Stimulated activated CD4-positive, alpha-beta T cell treated with anti-CD3 and anti-CD28 coated beads, Interleukin-1b, Interleukin-23, amount 100 ng/mL, for 24 hours (primary cell): Measurements from ENCODE around the gene AKR1B1.
"Not testable (repeated sequence)": the region's sequence is repeated elsewhere in the genome, so short reads cannot be mapped to it uniquely, and the experiment has no call there.

Experiments used
- DNase-seq, 4 experiments: peaks; one replicate each; pipeline ENCODE4 v3.0.0-alpha.2; 2020; ENCODE audit warnings: low read depth in 4 of 4, low spot score in 1 of 4

The AKR1B1 gene

GRCh38 chr7:134458806-134459698, at the start of gene AKR1B1:
Gene AKR1B1, minus strand, starts transcription at chr7:134459100. Its CDS starts 38 bp downstream, at chr7:134459062.
- DNase-seq: peak; percentile 61 to 81 (median 73)

GRCh38 chr7:134505856-134506255, 47.0 kb upstream of the AKR1B1 start:
- DNase-seq: no peak

GRCh38 chr7:134504660-134505164, 45.8 kb upstream of the AKR1B1 start:
- no peak for DNase-seq

GRCh38 chr7:134502463-134503371, 43.8 kb upstream of the AKR1B1 start:
- DNase-seq: no peak

- no peak for DNase-seq
These were observed 42.1 kb upstream of the AKR1B1 start for GRCh38 chr7:134500982-134501381.

- no peak for DNase-seq
These were observed 41.5 kb upstream of the AKR1B1 start for GRCh38 chr7:134500406-134500805.

- no peak for DNase-seq
These were observed 36.6 kb upstream of the AKR1B1 start for GRCh38 chr7:134495546-134495945.

- DNase-seq: no peak
These were observed 34.2 kb upstream of the AKR1B1 start for GRCh38 chr7:134493091-134493490.

GRCh38 chr7:134487721-134488120, 28.8 kb upstream of the AKR1B1 start:
- DNase-seq: not testable (repeated sequence)

GRCh38 chr7:134485203-134485602, 26.3 kb upstream of the AKR1B1 start:
- no peak for DNase-seq

- DNase-seq: no peak
These were observed 24.4 kb upstream of the AKR1B1 start for GRCh38 chr7:134483296-134483695.

GRCh38 chr7:134482858-134483257, 24.0 kb upstream of the AKR1B1 start:
- no peak for DNase-seq

GRCh38 chr7:134481167-134481566, 22.3 kb upstream of the AKR1B1 start:
- no peak for DNase-seq

GRCh38 chr7:134480730-134481129, 21.8 kb upstream of the AKR1B1 start:
- DNase-seq: no peak

- DNase-seq: no peak
These were observed 21.3 kb upstream of the AKR1B1 start for GRCh38 chr7:134480202-134480601.

- DNase-seq: no peak
These were observed 19.8 kb upstream of the AKR1B1 start for GRCh38 chr7:134478707-134479106.

- no peak for DNase-seq
These were observed 19.1 kb upstream of the AKR1B1 start for GRCh38 chr7:134477954-134478353.

- no peak for DNase-seq
These were observed 17.1 kb upstream of the AKR1B1 start for GRCh38 chr7:134476044-134476443.

GRCh38 chr7:134474828-134475227, 15.9 kb upstream of the AKR1B1 start:
- no peak for DNase-seq

GRCh38 chr7:134473861-134474291, 15.0 kb upstream of the AKR1B1 start:
- no peak for DNase-seq

GRCh38 chr7:134472572-134473244, 13.8 kb upstream of the AKR1B1 start:
- DNase-seq: no peak
